Coronary artery (tissue), 2 donors: ENCODE data around the gene CCT5.
"Not testable (repeated sequence)": the region's sequence is repeated elsewhere in the genome, so short reads cannot be mapped to it uniquely, and the experiment has no call there.

Experiments
- DNase-seq: peaks from one replicate; pipeline ENCODE4 v3.0.0-alpha.2; 2017; ENCODE audit warnings: low spot score
- H3K27ac ChIP-seq, 2 donors: fragments of 200-600 bp; sonication (generic); one replicate each; pipeline ENCODE4 v1.5.1; 2016 to 2019
- H3K4me3 ChIP-seq: fragments of 200-600 bp; sonication (generic); 2 replicates; pipeline ENCODE4 v1.5.1; 2016; ENCODE audit warnings: mild to moderate bottlenecking, moderate library complexity
- CTCF ChIP-seq: fragments of 200-600 bp; sonication (generic); IDR thresholded peaks from one replicate; pipeline ENCODE4 v1.5.1; 2019; ENCODE audit warnings: antibody characterized with exemption

Gene CCT5

GRCh38 chr5:10307206-10308148 lies 57.4 kb downstream of the CCT5 start, which contains the start of gene CMBL:
Gene CMBL, minus strand, starts transcription at chr5:10307902. Its CDS starts 17,140 bp downstream, at chr5:10290762.
- no peak for DNase-seq
- H3K4me3 ChIP-seq, result peak within 1 kb of the TSS; percentile 92
- no peak for TF ChIP-seq CTCF
- H3K27ac ChIP-seq, result peak within 1 kb of the TSS; percentile 63 to 94

- Histone ChIP-seq H3K4me3 (no peak overlapping the region), H3K27ac (no peak overlapping the region)
- no peak for DNase-seq
- TF ChIP-seq CTCF, result no peak
Observed at GRCh38 chr5:10308844-10309243, 58.8 kb downstream of the CCT5 start.

- Histone ChIP-seq H3K4me3 (no peak overlapping the region), H3K27ac (no peak overlapping the region)
- no peak for TF ChIP-seq CTCF
- DNase-seq, result no peak
Observed at GRCh38 chr5:10310066-10310779, 60.1 kb downstream of the CCT5 start.

GRCh38 chr5:10310835-10311570 lies 60.9 kb downstream of the CCT5 start:
- not testable (repeated sequence) for H3K27ac ChIP-seq, DNase-seq, H3K4me3 ChIP-seq

- no peak overlapping the region for H3K27ac ChIP-seq
- no peak overlapping the region for H3K4me3 ChIP-seq
- DNase-seq, result no peak
- no peak for TF ChIP-seq CTCF
Observed at GRCh38 chr5:10311595-10312425, 61.7 kb downstream of the CCT5 start.

GRCh38 chr5:10315201-10315600 lies 65.1 kb downstream of the CCT5 start:
- Histone ChIP-seq H3K27ac (no peak overlapping the region), H3K4me3 (no peak overlapping the region)
- no peak for TF ChIP-seq CTCF
- no peak for DNase-seq
